Keratinocyte (primary cell): ENCODE measurements around the gene UBE2F.

Experiments
- EZH2 ChIP-seq: IDR thresholded peaks from one replicate; pipeline ENCODE4 v1.6.1; 2012; ENCODE audit warnings: inconsistent platforms, mild to moderate bottlenecking, low read length, moderate library complexity
- TF ChIP-seq, protein P1 (sequence below), 3 experiments: IDR thresholded peaks in 1 of 3; conservative IDR thresholded peaks in 1 of 3; optimal IDR thresholded peaks in 1 of 3; 2 replicates in 2 of 3; 3 replicates in 1 of 3; pipeline versions ENCODE3 to v1.5.1; 2011; ENCODE audit warnings: low read length in 3 of 3, mild to moderate bottlenecking in 3 of 3, moderate library complexity in 2 of 3, control low read depth in 1 of 3, inconsistent platforms in 1 of 3; ENCODE audit not compliant: insufficient read depth in 2 of 3; ENCODE audit errors: extremely low read depth in 1 of 3

DNA sequence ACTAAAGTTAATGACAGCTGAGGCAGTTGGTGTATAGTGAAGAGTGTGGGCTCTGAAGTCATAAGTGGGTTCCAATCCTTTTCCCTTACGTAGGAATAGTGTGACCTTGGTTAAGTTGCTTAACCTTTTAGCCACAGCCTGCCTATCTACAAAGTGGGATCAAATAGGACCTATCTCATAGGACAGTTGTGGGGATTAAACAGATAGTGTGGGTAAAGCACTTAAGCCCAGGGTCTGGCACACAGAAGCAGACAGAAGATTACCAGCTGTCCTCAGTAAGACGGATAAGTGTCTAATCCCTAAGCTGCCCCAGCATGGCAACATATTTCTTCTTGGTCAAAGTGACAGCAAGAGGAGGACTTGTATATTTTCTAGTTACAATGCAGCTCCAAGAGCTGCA lies 28.2 kb downstream of the UBE2F start:
- TF ChIP-seq, protein P1, sequence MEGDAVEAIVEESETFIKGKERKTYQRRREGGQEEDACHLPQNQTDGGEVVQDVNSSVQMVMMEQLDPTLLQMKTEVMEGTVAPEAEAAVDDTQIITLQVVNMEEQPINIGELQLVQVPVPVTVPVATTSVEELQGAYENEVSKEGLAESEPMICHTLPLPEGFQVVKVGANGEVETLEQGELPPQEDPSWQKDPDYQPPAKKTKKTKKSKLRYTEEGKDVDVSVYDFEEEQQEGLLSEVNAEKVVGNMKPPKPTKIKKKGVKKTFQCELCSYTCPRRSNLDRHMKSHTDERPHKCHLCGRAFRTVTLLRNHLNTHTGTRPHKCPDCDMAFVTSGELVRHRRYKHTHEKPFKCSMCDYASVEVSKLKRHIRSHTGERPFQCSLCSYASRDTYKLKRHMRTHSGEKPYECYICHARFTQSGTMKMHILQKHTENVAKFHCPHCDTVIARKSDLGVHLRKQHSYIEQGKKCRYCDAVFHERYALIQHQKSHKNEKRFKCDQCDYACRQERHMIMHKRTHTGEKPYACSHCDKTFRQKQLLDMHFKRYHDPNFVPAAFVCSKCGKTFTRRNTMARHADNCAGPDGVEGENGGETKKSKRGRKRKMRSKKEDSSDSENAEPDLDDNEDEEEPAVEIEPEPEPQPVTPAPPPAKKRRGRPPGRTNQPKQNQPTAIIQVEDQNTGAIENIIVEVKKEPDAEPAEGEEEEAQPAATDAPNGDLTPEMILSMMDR (optimal IDR thresholded peaks at IDR 0.05 in 1 of 3, IDR thresholded peaks at IDR 0.05 in 1 of 3, conservative IDR thresholded peaks at IDR 0.05 in 1 of 3; ENCODE audit: extremely low read depth in 1 of 3, insufficient read depth in 2 of 3, low read length in 3 of 3): no peak
- TF ChIP-seq EZH2: no peak
